HL-60/S4 treated with retinoic acid at 250 ng/mL for 4 days and 3 days (cell line): ENCODE data around the gene ACSS1.

ENCODE experiments used
- in situ Hi-C: fragments of 300-500 bp; cut with MboI; formaldehyde crosslinking; loops from 2 replicates; pipeline ENCODE4 v1.7.0; 2022; ENCODE audit warnings: low sequenced_read_pairs

Gene ACSS1

DNA sequence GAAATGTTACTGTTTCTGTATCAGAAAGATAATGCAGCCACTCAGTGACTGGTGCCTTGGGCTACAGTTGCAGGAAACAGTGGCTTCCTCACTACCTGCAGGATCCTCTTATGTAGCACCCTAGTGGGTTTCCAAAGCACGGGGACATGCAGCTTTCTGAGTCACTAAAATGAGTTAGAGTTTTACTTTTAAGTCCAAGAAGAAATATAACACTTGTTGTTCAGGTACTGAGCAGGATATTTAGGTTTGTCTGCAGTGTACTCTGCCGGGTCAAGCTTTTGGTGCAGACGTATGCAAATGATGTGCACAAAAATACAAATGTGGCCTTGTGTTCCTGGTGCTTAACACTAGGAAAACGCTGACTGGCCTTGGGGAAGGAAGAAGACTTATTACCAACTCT lies 22.0 kb downstream of the ACSS1 start:
- in situ Hi-C loops: loop anchor here (25.0 kb wide), 1 partner anchor 99 kb away; the partner anchor contains the start of gene CST7

GRCh38 chr20:25033924-25034300 lies 24.0 kb downstream of the ACSS1 start:
- in situ Hi-C loops: loop anchor here (25.0 kb wide), 1 partner anchor 97 kb away; the partner anchor contains the start of gene CST7

DNA sequence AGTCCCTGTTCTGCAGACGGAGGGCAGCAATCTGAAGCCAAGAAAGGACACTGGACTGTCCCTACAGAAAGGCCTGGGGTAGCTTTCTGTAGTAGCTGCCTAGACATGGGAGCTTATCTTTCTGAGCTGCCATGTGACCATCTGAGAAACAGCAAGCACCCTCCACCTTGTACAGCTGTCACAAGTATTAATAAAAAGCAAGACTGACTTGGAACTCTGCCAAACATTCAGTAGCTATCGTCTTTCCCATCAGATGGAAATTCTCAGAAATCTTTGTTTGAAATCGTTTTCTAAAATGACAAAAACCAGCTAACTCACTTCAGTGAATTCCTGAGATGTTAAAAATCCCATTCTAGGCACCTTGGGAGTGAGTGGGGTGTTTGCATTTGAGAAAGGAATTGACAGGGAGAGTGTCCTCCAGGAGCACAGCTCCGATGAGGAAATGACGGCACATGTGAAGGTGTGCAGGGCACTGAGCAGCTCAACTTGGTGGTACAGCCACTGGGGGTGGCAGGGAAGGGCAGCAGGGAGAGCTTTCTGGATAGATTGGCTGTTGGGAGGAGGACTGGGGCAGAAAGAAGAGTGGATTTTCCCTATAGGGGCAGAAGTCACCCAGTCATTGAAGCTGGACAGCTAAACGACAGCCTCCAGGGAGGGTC lies 24.5 kb downstream of the ACSS1 start:
- in situ Hi-C loops: loop anchor here (25.0 kb wide), 1 partner anchor 96 kb away; the partner anchor contains the start of gene CST7

GRCh38 chr20:25032478-25033264 lies 25.3 kb downstream of the ACSS1 start:
- in situ Hi-C loops: loop anchor here (25.0 kb wide), 1 partner anchor 95 kb away; the partner anchor contains the start of gene CST7

DNA sequence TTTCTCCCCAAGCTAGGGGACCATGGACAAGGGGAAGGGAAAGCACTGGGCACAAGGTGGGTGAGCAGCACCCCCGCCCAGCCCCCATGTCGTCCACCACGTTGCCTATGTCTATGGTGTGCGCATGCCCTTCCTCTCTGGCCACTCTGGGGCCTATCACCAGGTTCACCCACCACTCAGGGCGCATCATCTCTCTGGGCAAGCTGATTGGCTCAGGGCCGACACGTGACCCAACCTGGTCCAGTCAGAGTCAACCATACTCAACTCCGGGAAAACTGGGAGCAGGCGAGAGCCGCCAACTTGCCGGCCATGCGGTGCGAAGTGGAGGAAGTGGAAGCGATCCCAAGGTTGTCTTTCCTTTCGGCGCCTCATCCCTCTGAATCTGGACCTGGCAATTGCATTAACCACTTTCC lies 25.9 kb downstream of the ACSS1 start:
- in situ Hi-C loops: loop anchor here (25.0 kb wide), 1 partner anchor 95 kb away; the partner anchor contains the start of gene CST7

- in situ Hi-C loops: loop anchor here (25.0 kb wide), 1 partner anchor 94 kb away; the partner anchor contains the start of gene CST7
Measured at GRCh38 chr20:25031241-25031640, 26.7 kb downstream of the ACSS1 start.

DNA sequence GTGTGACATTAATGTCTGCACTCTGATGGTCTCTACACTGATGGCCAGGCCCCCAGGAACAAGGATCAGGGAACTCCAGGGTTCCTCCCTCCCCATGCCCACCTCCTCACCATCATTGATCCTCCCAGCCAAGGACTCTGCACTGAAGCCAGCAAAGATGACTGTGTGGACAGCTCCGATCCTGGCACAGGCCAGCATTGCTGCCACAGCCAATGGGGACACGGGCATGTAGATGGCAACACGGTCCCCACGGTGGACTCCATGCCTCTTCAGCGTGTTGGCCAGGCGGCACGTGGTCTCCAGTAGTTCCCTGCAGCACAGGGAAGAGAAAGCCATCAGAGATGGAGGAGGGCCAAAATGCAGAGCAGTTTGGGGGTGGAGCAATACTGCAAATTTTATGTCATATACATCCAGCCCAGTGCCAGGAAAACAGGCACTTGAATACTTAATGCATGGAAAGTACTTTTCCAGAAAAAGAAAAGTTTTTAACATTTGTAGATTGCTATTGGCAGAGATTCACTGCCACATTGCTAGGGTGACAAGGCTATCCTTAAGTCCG lies 27.2 kb downstream of the ACSS1 start:
- in situ Hi-C loops: loop anchor here (25.0 kb wide), 1 partner anchor 93 kb away; the partner anchor contains the start of gene CST7

DNA sequence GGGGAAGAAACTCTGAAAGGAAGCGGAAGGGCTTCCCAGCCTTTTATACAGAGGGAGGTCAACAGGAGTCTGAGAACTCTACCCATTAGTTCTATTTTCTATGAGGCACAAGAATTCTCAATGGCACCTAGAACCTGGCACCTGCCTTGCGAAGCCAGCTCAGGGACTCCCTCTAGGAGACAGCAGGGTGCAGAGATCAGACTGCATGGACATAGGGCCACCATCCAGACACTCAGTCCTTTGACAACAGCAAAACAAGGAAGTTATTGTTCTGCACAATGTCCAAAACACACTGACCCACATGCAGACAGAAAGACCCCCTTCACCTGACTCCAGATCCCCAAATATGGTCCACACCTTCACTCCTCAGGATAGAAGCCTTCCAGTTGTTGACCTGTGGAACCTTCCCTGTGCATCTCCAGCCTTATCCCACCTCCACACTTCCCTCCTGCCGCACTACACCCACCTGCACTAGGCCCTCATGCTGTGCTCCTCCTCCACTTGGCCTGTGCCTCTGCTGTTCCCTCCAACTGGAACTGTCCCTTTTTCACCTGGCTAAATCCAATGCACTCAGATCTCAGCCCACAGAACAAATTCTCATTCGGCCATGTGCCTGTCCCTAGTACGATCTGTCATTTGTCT lies 27.8 kb downstream of the ACSS1 start:
- in situ Hi-C loops: loop anchor here (25.0 kb wide), 1 partner anchor 93 kb away; the partner anchor contains the start of gene CST7

GRCh38 chr20:25025986-25026605 lies 31.8 kb downstream of the ACSS1 start:
- in situ Hi-C loops: loop anchor here (25.0 kb wide), 1 partner anchor 89 kb away; the partner anchor contains the start of gene CST7

DNA sequence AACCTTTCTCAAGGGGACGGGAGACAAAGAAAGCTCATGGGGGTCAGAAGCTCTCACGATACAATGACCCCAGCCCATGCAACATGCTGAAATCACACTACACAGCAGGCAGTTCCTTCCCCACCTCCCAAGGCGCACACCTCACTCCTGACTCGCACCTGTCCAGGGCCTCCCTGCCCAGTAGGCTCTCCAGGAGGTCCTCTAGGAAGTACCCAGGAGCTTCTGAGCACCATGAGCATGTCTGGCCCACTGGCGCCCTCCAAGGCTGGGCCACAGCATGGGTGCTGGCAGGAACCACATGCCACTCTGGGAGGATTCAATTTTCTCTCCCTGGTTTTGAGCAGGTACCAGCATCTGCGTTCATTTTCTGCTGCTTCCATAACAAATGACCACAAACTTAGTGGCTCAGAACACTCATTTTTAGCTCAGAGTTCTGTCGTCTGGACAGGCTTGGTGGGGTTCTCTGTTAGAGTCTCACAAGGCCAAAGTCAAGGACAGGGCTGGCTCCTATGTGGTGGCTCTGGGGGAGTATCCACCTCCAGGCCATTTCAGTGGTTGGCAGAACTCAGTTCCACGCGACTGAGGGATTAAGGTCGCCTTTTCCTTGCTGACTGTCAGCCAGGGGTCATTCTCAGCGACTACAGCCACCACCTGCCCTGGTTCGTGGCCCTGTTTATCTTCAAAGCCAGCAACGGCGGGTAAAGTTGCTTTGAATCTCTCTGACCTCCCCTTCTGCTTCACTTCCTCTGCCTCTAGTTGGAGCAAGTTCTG lies 32.7 kb downstream of the ACSS1 start:
- in situ Hi-C loops: loop anchor here (25.0 kb wide), 1 partner anchor 88 kb away; the partner anchor contains the start of gene CST7

GRCh38 chr20:25024171-25024570 lies 33.8 kb downstream of the ACSS1 start:
- in situ Hi-C loops: no loop called here

- in situ Hi-C loops: no loop called here
Measured at GRCh38 chr20:25023356-25023755, 34.6 kb downstream of the ACSS1 start.

- in situ Hi-C loops: no loop called here
Measured at GRCh38 chr20:25022680-25023079, 35.3 kb downstream of the ACSS1 start.

DNA sequence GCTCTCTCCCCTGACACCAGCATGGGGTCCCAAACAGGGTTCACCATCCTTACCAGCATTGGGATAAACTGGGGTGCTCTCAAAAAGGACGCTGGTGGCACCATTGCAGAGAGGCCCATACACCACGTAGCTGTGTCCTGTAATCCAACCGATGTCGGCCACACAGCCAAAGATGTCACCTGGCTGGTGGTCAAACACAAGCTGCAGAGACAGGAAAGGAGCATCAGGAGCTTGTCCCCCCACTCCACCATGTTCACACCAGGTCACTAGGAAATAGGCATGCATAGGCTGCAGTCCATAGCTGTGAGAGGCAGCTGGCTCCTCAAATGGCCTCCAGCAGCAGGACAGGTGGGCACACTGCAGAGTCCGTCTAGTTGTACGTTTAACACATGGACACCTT lies 36.6 kb downstream of the ACSS1 start:
- in situ Hi-C loops: no loop called here

GRCh38 chr20:25020901-25021301 lies 37.0 kb downstream of the ACSS1 start:
- in situ Hi-C loops: no loop called here

- in situ Hi-C loops: no loop called here
Measured at GRCh38 chr20:25020345-25020744, 37.6 kb downstream of the ACSS1 start.

- in situ Hi-C loops: no loop called here
Measured at GRCh38 chr20:25019381-25020155, 38.4 kb downstream of the ACSS1 start.

DNA sequence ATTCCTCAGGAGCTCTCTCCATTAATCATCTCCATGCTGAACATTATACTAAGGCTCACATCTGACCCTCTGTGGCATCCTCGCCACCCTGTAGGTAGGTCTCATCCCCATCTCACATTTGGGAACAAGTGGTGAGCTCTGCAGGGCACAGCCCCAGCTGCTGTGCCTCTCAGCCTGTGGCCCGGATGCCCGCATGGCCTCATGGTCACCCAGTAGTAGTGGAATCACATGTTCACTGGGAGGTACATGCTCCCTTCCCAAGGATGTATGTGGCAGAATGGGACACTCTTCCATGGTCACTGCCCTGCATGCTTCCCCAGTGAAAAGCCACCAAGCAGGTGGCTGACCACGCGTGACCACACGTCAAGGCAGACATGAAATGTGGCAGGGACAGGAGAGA lies 39.1 kb downstream of the ACSS1 start:
- in situ Hi-C loops: no loop called here

- in situ Hi-C loops: no loop called here
Measured at GRCh38 chr20:25018425-25018824, 39.5 kb downstream of the ACSS1 start.
